Kidney glomerular epithelial cell (primary cell): Measurements from ENCODE around the gene ADAT2.
A peak's percentile ranks its signal among the peaks of the same experiment; 100 is the strongest.

Experiments
- DNase-seq: peaks from one replicate; lab custom pipeline; 2025; lab: John Stamatoyannopoulos, UW

Gene ADAT2

DNA sequence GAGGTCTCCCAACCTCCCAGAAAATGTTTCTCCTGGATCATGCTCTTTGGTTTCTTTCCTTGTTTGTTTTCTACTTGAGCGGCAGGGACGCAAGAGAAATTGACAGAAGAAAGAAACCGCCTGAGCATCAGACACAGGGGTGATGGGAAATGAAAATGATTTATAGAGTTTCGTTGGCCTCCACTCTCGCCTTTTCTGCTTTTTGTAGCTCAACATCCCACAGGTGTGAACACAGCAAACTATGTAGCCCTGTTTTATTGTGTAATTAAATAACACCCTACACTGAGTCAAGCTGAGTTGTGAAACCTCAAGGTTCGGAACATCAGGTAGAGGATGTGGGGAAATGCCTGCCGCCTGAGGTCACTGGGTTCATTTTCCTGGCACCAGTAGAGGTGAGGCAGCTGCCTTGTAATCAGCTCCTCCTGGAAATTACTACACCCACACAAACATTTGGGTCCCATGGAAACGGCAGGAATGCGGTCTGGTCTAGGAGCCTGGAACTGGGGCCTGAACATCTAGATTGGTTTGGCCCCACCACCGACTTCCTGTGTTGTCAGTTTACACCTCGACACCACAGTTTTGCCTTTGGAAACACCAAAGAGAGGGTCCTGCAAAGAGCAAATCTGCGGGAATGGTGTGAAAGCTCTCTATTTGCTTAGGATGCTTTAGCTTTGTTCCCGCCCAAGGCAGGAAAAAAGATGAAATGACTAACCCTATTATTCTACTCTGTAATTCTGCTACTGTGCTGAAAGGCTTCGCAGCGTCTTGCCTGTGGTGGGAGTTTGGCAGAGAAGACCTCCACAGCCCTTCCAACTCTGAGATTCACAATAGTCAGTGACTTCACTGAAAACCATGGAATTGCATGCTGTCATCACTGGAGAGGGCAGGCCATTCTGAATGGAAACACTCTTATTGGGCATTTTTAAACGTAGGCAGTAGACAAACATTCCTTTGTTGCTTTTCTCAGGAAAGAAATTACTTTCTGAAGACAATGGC lies 53.0 kb downstream of the ADAT2 start:
- DNase-seq = peak; percentile 90

DNA sequence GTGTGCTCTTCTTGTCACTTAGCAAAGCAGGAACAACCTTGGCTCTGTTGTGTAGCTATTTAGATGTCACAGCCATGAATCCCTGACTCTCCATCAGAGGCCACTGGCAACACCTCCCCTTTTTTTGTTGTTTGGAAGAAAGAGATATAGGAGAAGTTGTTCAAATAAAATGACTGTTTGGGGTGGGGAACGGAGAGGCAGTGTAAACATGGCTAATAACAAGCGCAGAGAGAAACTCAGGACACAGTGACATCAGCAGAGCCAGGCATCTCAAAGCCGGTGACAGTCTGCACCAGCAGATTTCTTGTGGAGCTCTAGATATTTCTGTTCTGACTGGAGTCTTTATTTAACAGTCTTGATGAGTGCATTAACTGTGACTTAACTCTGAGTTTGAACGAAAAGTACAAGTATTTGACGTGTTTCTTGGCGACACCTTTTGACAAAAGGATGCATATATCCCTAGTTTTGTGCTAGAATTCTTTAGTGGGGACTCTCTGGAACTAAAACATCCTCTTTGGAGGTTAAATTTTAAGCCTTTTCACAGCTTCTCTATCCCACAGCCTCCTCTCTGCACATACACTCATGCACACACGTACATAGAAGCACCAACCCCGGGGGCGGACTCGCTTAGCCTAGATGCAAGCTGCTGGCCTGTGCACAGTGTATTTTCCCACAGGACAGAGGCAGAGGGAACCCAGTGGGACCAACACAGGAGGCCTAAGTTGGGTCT lies 53.8 kb downstream of the ADAT2 start:
- DNase-seq = no peak

DNA sequence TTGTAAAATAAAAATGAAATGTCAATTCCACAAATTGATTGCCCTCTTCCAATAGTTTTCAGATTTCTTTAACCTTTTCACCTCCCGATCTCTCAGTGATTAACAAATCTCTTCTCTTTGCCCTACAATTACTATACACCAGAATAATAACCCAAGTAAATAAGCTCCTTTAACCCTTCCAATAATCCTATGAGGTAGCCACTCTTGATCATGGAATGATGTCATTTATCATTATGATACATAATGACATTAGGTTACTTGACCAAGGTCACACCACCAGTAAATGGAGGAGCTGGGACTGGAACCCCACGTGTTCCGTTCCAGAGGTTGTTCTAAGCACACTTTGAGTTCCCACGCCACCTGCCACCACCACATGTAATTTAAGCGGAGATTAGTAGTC lies 54.8 kb downstream of the ADAT2 start:
- no peak for DNase-seq

DNA sequence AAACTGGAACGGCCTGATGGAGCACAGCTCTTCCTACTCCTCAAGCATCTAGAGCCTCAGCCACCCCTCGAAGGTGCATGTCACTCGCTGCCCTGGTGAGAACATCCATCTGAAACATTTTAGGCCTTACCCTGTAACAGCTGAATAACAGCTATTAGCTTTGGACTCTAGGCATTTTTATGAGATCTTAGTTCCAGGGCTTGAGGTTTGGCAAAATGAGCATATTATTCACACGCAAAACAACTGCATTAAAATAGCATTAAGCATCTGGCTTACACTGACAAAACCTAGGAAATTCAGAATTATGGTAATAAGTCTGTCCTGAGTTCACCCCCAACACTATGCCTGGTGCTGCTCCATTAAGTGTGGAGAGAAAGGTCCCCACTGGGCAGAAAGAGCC lies 56.1 kb downstream of the ADAT2 start:
- no peak for DNase-seq

DNA sequence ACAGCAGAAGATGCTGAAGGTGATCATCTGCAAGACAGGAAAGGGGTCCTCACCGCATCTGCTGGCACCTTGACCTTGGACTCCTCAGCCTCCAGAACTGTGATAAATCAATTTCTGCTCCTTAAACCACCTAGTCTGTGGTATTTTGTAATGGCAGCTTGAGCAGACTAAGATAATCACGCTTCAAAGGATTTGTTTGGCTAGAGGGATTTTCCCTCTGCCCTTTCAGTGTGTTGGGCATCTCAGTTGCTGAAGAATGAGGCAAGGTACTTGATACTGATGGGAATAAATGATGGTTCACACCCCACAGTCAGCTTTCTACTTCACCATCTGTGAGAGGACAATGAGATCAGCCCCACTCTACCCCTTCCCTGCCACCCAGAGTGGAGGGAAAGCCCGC lies 60.2 kb downstream of the ADAT2 start:
- DNase-seq = no peak

DNA sequence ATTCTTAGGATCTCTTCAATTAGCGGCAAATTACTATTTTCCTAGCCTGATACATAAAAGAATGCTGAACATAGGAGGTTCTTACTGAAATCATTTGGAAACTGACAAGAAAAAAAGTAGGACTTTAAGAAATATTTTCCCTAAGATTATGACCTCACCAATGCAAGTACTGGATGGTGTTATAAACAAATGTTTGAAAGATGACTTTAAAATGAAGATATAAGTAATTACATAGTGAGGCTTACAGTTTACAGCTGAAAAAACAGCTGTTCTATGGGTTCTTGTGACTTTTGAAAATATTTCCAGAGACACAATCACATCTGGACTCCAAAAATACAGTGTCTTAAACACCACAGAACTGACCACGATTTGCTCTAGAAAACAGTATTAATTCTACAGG lies 64.9 kb downstream of the ADAT2 start:
- no peak for DNase-seq

DNA sequence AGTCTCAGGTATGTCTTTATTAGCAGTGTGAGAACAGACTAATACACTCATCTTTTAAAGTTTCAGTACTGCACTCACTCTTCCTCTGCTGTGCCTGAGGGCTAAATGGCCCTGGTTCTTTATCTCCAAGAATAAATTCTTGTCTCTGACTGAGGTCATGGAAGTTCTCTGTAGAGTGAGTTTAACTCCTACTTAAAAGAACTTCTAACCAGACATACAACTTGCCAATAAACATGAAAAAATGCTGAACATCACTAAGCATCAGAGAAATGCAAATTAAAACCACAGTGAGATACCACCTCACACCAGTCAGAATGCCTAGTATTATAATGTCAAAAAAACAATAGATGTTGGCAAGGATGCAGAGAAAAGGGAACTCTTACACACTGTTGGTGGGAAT lies 73.6 kb downstream of the ADAT2 start:
- DNase-seq = no peak

DNA sequence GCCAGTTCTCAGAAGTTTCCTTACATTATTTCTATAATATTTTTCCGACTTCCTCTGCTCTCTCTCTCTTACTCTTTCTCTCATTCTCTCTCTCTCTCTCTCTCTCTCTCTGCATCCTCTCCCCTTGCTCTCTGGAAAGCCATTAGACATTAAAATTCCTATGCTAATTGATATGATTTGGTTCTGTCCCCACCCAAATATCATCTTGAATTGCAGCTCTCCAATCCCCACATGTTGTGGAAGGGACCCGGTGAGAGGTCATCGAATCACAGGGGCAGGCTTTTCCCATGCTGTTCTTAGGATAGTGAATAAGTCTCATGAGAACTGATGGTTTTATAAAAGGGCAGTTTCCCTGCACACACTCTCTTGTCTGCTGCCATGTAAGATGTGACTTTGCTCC lies 74.1 kb downstream of the ADAT2 start:
- no peak for DNase-seq

DNA sequence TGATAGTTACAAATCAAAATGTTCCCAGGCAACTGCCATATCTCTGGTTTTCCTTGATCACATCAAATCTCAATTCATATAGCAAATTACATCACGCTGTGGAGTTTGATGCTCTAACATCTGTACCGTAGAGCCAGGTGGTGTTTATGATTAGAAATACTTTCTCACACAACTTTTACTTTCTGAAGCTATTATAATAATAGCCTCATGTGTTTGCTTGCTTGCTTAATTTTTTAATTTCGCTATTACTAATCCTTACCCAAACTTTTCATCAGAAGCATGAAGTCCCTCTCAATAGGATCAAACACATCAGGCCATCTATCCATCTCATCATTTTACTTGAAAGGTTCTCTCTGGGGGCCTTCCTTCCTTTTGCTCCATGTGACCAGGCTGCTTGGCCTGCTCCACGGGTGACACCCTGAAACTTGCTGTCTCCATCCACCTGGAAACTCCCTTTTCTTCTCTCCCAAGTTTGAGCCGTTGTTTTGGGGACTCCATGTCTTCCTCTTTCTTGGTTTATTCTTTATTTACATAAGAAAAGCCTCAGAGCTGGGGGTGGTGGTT lies 75.4 kb downstream of the ADAT2 start:
- no peak for DNase-seq

DNA sequence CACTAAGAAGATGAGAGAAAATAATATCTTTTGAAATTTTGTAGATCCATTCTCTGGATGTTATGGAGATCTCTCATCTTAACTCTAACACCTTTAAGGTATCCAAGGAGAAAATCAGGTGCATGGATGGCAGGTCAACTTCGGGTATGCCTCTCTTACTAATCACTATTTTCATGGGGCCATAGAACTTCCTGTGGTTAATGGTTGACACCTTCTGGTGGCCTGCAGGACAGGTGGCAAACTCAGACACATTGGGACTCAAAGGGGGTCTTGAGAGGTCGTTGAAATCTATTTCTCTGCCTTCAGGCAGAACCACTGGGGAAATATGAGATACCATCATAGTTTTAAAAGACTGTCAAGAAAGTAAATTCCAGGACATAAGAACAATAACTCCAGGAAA lies 76.5 kb downstream of the ADAT2 start:
- no peak for DNase-seq
